Panc1 (cell line): Measurements from ENCODE around the gene ITPR3. TPM values are rescaled to one million over a fixed set of nuclear protein-coding genes. Genes with fewer than 3 reads are reported as not detected.

ENCODE experiments used
- ATAC-seq: fragments of 200-7000 bp; cut with Tn5 transposase; 2 replicates; pipeline ENCODE4 v1.9.1; 2020; ENCODE audit warnings: mild to moderate bottlenecking, moderate library complexity
- BruUV-seq: library from RNA; stranded (reverse); fragments of 400-500 nt; replicated peaks from 2 replicates; lab custom pipeline; 2021; lab: Mats Ljungman, UMichigan
- CTCF ChIA-PET: fragments of 300-600 bp; sonication (Branson Sonifier 250); formaldehyde crosslinking; loops from one replicate; lab custom pipeline; 2022; ENCODE audit warnings: antibody characterized with exemption; lab: Charles Lee
- POLR2A ChIA-PET: fragments of 300-600 bp; sonication (Branson Sonifier 250); formaldehyde crosslinking; loops from one replicate; lab custom pipeline; 2022; ENCODE audit warnings: antibody characterized with exemption; lab: Charles Lee
- DNase-seq: peaks from one replicate; pipeline ENCODE4 v3.0.0-alpha.2; 2010; ENCODE audit warnings: low read depth, low spot score
- H3K27ac ChIP-seq: 2 replicates; pipeline ENCODE4 v1.5.1; 2011; ENCODE audit warnings: mild to moderate bottlenecking, low read length, inconsistent platforms
- H3K27me3 ChIP-seq: fragments of 200-500 bp; sonication (Bioruptor generic); 2 replicates; pipeline ENCODE4 v1.6.0; 2014; ENCODE audit warnings: low read length, inconsistent platforms; ENCODE audit not compliant: control insufficient read depth, insufficient read depth
- H3K36me3 ChIP-seq: fragments of 200-500 bp; sonication (Bioruptor generic); 2 replicates; pipeline ENCODE4 v1.5.1; 2014; ENCODE audit warnings: inconsistent platforms, mild to moderate bottlenecking, low read length, moderate library complexity; ENCODE audit not compliant: control insufficient read depth, insufficient read depth
- H3K4me1 ChIP-seq: 2 replicates; pipeline ENCODE4 v1.5.1; 2011; ENCODE audit warnings: inconsistent platforms, mild to moderate bottlenecking, low read length, moderate library complexity; ENCODE audit not compliant: control insufficient read depth, insufficient read depth
- H3K4me3 ChIP-seq, 2 experiments: 2 replicates each; pipeline ENCODE4 v1.5.1; 2011 to 2012; ENCODE audit warnings: low read depth in 2 of 2, low read length in 2 of 2, mild to moderate bottlenecking in 2 of 2, inconsistent platforms in 1 of 2, moderate library complexity in 1 of 2
- H3K9me3 ChIP-seq: fragments of 200-500 bp; sonication (Bioruptor generic); 2 replicates; pipeline ENCODE4 v1.5.1; 2014; ENCODE audit warnings: low read depth, mild to moderate bottlenecking, inconsistent platforms, low read length, moderate library complexity; ENCODE audit not compliant: control insufficient read depth, insufficient read depth
- CTCF ChIP-seq: fragments of 450-650 bp; IDR thresholded peaks from 2 replicates; pipeline ENCODE4 v1.5.1; 2017; ENCODE audit warnings: mild to moderate bottlenecking
- POLR2AphosphoS5 ChIP-seq: IDR thresholded peaks from 2 replicates; pipeline ENCODE4 v1.6.1; 2012; ENCODE audit warnings: mild to moderate bottlenecking, low read depth, low read length, moderate library complexity
- REST ChIP-seq, 2 experiments: IDR thresholded peaks; 2 replicates each; pipeline ENCODE4 v1.6.1; 2011 to 2012; ENCODE audit warnings: low read depth in 2 of 2, control low read depth in 1 of 2, low read length in 1 of 2, mild to moderate bottlenecking in 1 of 2, moderate library complexity in 1 of 2; ENCODE audit not compliant: insufficient read depth in 1 of 2
- SIN3A ChIP-seq: IDR thresholded peaks from 2 replicates; pipeline ENCODE4 v1.6.1; 2012; ENCODE audit warnings: low read depth, mild to moderate bottlenecking, low read length, moderate library complexity, borderline replicate concordance; ENCODE audit not compliant: insufficient read depth
- TCF7L2 ChIP-seq: IDR thresholded peaks from 2 replicates; pipeline ENCODE4 v1.6.1; 2011; ENCODE audit warnings: mild to moderate bottlenecking, low read depth, low read length, inconsistent platforms
- in situ Hi-C: cut with HindIII; loops from 2 replicates; pipeline ENCODE4 v1.10.0; 2016; ENCODE audit warnings: low sequenced_read_pairs, low pct_unique_long_range_greater_than_20kb
- intact Hi-C: fragments of 100-400 bp; cut with micrococcal nuclease; formaldehyde crosslinking; loops from one replicate; pipeline ENCODE4 v1.10.0; 2022; ENCODE audit not compliant: unreplicated experiment
- total RNA-seq: library from RNA; stranded (reverse); gene quantifications from one replicate; pipeline ENCODE4 v1.2.1, GENCODE V29; 2021; ENCODE audit not compliant: unreplicated experiment

The ITPR3 gene
- total RNA-seq, 1 experiment from 2014 or later: 65.8 TPM

GRCh38 chr6:33622456-33623431, 1.6 kb downstream of the ITPR3 start:
- H3K9me3 ChIP-seq: no peaks in the 10 kb centered on the region
- POLR2A ChIA-PET: interaction anchor here (0.7 kb wide), 1 partner anchor 24 kb away, joined by 13 read pairs; no protein-coding TSS in a partner anchor
- H3K4me3 ChIP-seq: peak overlapping the region; percentile 82 to 87
- BruUV-seq: no TSS peak
- no peaks in the 10 kb centered on the region; the same call in 1 of the 2 replicates for H3K36me3 ChIP-seq
- TF ChIP-seq SIN3A (no peak), REST (IDR thresholded peaks at IDR 0.05; ENCODE audit: insufficient read depth in 1 of 2, low read depth in 2 of 2, low read length in 1 of 2) (0 out of 4 replicates have a peak, but pooled peaks of 1 of the 2 experiments have one; percentile 51)
- H3K27ac ChIP-seq: peak overlapping the region; percentile 87
- intact Hi-C loops: loop anchor here (5.0 kb wide), 1 partner anchor 35 kb away; no protein-coding TSS in a partner anchor
- ATAC-seq (peak; percentile 51), DNase-seq (no peak)
- CTCF ChIA-PET: interaction anchor here (0.5 to 0.6 kb wide), 2 partner anchors 33 to 455 kb away, joined by 3 read pairs; no protein-coding TSS in a partner anchor
- H3K27me3 ChIP-seq: no peaks in the 10 kb centered on the region
- in situ Hi-C loops: no loop called here
- peaks cover 32% of the 10 kb centered on the region for H3K4me1 ChIP-seq

GRCh38 chr6:33623895-33624381, 2.8 kb downstream of the ITPR3 start:
- no peak for TF ChIP-seq REST (IDR thresholded peaks at IDR 0.05; ENCODE audit: insufficient read depth in 1 of 2, low read depth in 2 of 2, low read length in 1 of 2)
- no peak for TF ChIP-seq CTCF
- TF ChIP-seq SIN3A: no peak
- TF ChIP-seq TCF7L2: no peak
- no peak for TF ChIP-seq POLR2AphosphoS5
- no TSS peak for BruUV-seq
- Histone ChIP-seq H3K9me3 (no peaks in the 10 kb centered on the region), H3K4me1 (peaks cover 30% of the 10 kb centered on the region), H3K4me3 (peak overlapping the region in 1 of 2 experiments; percentile 7; a peak in 1 of 4 replicates), H3K36me3 (no peaks in the 10 kb centered on the region; the same call in 1 of the 2 replicates), H3K27me3 (no peaks in the 10 kb centered on the region), H3K27ac (no peak overlapping the region)
- DNase-seq: no peak
- no peak for ATAC-seq
- ChIA-PET CTCF (no interaction called here), POLR2A (no interaction called here)
- in situ Hi-C loops (no loop called here), intact Hi-C loops (loop anchor here (5.0 kb wide), 1 partner anchor 37 kb away; no protein-coding TSS in a partner anchor)
